OCI-LY3 (cell line): ENCODE data around the gene ABCC10.

Experiments used
- H2AFZ ChIP-seq: fragments of 200-600, 300-600 bp; shearing (Covaris generic); 2 replicates; pipeline ENCODE4 v1.6.0; 2014; ENCODE audit warnings: antibody characterized with exemption, low read depth, low read length
- H3K27ac ChIP-seq: fragments of 200-600, 300-600 bp; sonication (generic); 2 replicates; pipeline ENCODE4 v1.5.1; 2014; ENCODE audit warnings: mild to moderate bottlenecking, low read length, moderate library complexity, mixed read lengths
- H3K27me3 ChIP-seq: fragments of 200-600, 300-600 bp; sonication (generic); 2 replicates; pipeline ENCODE4 v1.6.1; 2014; ENCODE audit warnings: low read depth, low read length, mixed read lengths
- H3K36me3 ChIP-seq: fragments of 200-600, 300-600 bp; sonication (generic); replicated peaks from 2 replicates; pipeline ENCODE3; 2014; ENCODE audit warnings: low read depth, low read length, mixed read lengths
- H3K4me1 ChIP-seq: fragments of 300-600, 200-600 bp; sonication (generic); 2 replicates; pipeline ENCODE4 v1.6.1; 2014; ENCODE audit warnings: low read length, mixed read lengths
- H3K4me2 ChIP-seq: fragments of 200-600, 300-600 bp; sonication (generic); 2 replicates; pipeline ENCODE4 v1.6.1; 2014; ENCODE audit warnings: low read length, mixed read lengths
- H3K4me3 ChIP-seq: fragments of 300-600, 200-600 bp; sonication (generic); 2 replicates; pipeline ENCODE4 v1.5.1; 2014; ENCODE audit warnings: antibody characterized with exemption, mild to moderate bottlenecking, low read length, moderate library complexity
- H3K79me2 ChIP-seq: fragments of 300-600, 200-600 bp; shearing (Covaris generic); 2 replicates; pipeline ENCODE4 v1.6.1; 2014; ENCODE audit warnings: mild to moderate bottlenecking, low read length, mixed read lengths
- H3K9ac ChIP-seq: fragments of 300-600, 200-600 bp; shearing (Covaris generic); 2 replicates; pipeline ENCODE4 v1.6.0; 2014; ENCODE audit warnings: mild to moderate bottlenecking, low read length, moderate library complexity
- H3K9me3 ChIP-seq: fragments of 200-600, 300-600 bp; shearing (Covaris generic); 2 replicates; pipeline ENCODE4 v1.6.1; 2014; ENCODE audit warnings: low read length, mixed read lengths; ENCODE audit not compliant: insufficient read depth
- H4K20me1 ChIP-seq: fragments of 200-600, 300-600 bp; sonication (generic); 2 replicates; pipeline ENCODE4 v1.6.1; 2016; ENCODE audit warnings: low read length, mixed read lengths; ENCODE audit not compliant: insufficient read depth
- CTCF ChIP-seq: fragments of 200-600, 300-600 bp; sonication (generic); IDR thresholded peaks from 2 replicates; pipeline ENCODE4 v1.5.1; 2014; ENCODE audit warnings: antibody characterized with exemption, low read length, low read depth
- EZH2phosphoT487 ChIP-seq: fragments of 200-600 bp; shearing (Covaris generic); IDR thresholded peaks from 2 replicates; pipeline ENCODE4 v1.6.1; 2018; ENCODE audit warnings: antibody characterized with exemption, mixed run types, low read depth

ABCC10 gene

GRCh38 chr6:43490523-43490939 is 63.2 kb downstream of the ABCC10 start:
- no peak overlapping the region for H3K9ac ChIP-seq
- no peaks in the 10 kb centered on the region for H3K9me3 ChIP-seq
- no peak overlapping the region for H3K4me2 ChIP-seq
- H3K4me3 ChIP-seq = no peak overlapping the region
- no peaks in the 10 kb centered on the region for H3K27me3 ChIP-seq
- H3K79me2 ChIP-seq = peaks cover 38% of the 10 kb centered on the region; the same call in 1 of the 2 replicates
- peaks cover 37% of the 10 kb centered on the region for H4K20me1 ChIP-seq
- no peak overlapping the region for H3K27ac ChIP-seq
- H3K36me3 ChIP-seq = peaks cover 6% of the 10 kb centered on the region
- TF ChIP-seq CTCF (no peak), EZH2phosphoT487 (no peak)
- no peak overlapping the region for H2AFZ ChIP-seq
- no peaks in the 10 kb centered on the region for H3K4me1 ChIP-seq

GRCh38 chr6:43491750-43492661 is 64.7 kb downstream of the ABCC10 start:
- no peaks in the 10 kb centered on the region for H3K9me3 ChIP-seq
- TF ChIP-seq EZH2phosphoT487 (no peak), CTCF (no peak)
- no peak overlapping the region for H3K4me2 ChIP-seq
- no peaks in the 10 kb centered on the region for H3K27me3 ChIP-seq
- H3K9ac ChIP-seq = no peak overlapping the region
- no peak overlapping the region for H2AFZ ChIP-seq
- no peaks in the 10 kb centered on the region for H3K4me1 ChIP-seq
- H3K27ac ChIP-seq = no peak overlapping the region
- H3K4me3 ChIP-seq = no peak overlapping the region
- peaks cover 33% of the 10 kb centered on the region; the same call in 1 of the 2 replicates for H3K79me2 ChIP-seq
- H3K36me3 ChIP-seq = peaks cover 6% of the 10 kb centered on the region
- peaks cover 38% of the 10 kb centered on the region for H4K20me1 ChIP-seq

- H3K79me2 ChIP-seq = peaks cover 33% of the 10 kb centered on the region; the same call in 1 of the 2 replicates
- H3K9ac ChIP-seq = no peak overlapping the region
- H3K27ac ChIP-seq = no peak overlapping the region
- H4K20me1 ChIP-seq = peaks cover 41% of the 10 kb centered on the region
- H3K4me3 ChIP-seq = no peak overlapping the region
- H2AFZ ChIP-seq = no peak overlapping the region
- no peaks in the 10 kb centered on the region for H3K4me1 ChIP-seq
- no peak overlapping the region for H3K4me2 ChIP-seq
- no peaks in the 10 kb centered on the region for H3K27me3 ChIP-seq
- no peak for TF ChIP-seq EZH2phosphoT487
- TF ChIP-seq CTCF = no peak
- no peaks in the 10 kb centered on the region for H3K9me3 ChIP-seq
- H3K36me3 ChIP-seq = peaks cover 8% of the 10 kb centered on the region
Measured at GRCh38 chr6:43492673-43493072, 65.3 kb downstream of the ABCC10 start.

GRCh38 chr6:43493230-43493629 is 65.9 kb downstream of the ABCC10 start:
- H3K9me3 ChIP-seq = no peaks in the 10 kb centered on the region
- TF ChIP-seq CTCF (no peak), EZH2phosphoT487 (no peak)
- H3K27ac ChIP-seq = no peak overlapping the region
- no peak overlapping the region for H3K9ac ChIP-seq
- no peak overlapping the region for H2AFZ ChIP-seq
- no peak overlapping the region for H3K4me3 ChIP-seq
- peaks cover 13% of the 10 kb centered on the region for H3K36me3 ChIP-seq
- peaks cover 33% of the 10 kb centered on the region; the same call in 1 of the 2 replicates for H3K79me2 ChIP-seq
- peaks cover 41% of the 10 kb centered on the region for H4K20me1 ChIP-seq
- H3K27me3 ChIP-seq = no peaks in the 10 kb centered on the region
- H3K4me1 ChIP-seq = no peaks in the 10 kb centered on the region
- no peak overlapping the region for H3K4me2 ChIP-seq
